ENCODE measurements around the gene LIF.

LIF gene

GRCh38 chr22:30265823-30266444 lies 19.4 kb upstream of the LIF start:
- Histone ChIP-seq H2AFZ (ENCODE audit: low read depth, low read length) (no peak overlapping the region), H3K4me3 (ENCODE audit: low read length) (no peak overlapping the region), H3K36me3 (ENCODE audit: insufficient read depth, low read length) (no peaks in the 10 kb centered on the region), H3K9me3 (ENCODE audit: low read length) (no peaks in the 10 kb centered on the region), H3K4me1 (ENCODE audit: insufficient read depth, low read length) (peaks cover 20% of the 10 kb centered on the region), H3K27me3 (ENCODE audit: insufficient read depth, low read length) (peaks cover 8% of the 10 kb centered on the region)

GRCh38 chr22:30265131-30265720 lies 18.7 kb upstream of the LIF start:
- Histone ChIP-seq H2AFZ (ENCODE audit: low read depth, low read length) (no peak overlapping the region), H3K4me1 (ENCODE audit: insufficient read depth, low read length) (peaks cover 20% of the 10 kb centered on the region), H3K4me3 (ENCODE audit: low read length) (no peak overlapping the region), H3K9me3 (ENCODE audit: low read length) (no peaks in the 10 kb centered on the region), H3K36me3 (ENCODE audit: insufficient read depth, low read length) (no peaks in the 10 kb centered on the region), H3K27me3 (ENCODE audit: insufficient read depth, low read length) (peaks cover 8% of the 10 kb centered on the region)

- Histone ChIP-seq H3K36me3 (ENCODE audit: insufficient read depth, low read length) (no peaks in the 10 kb centered on the region), H3K27me3 (ENCODE audit: insufficient read depth, low read length) (peaks cover 8% of the 10 kb centered on the region), H3K9me3 (ENCODE audit: low read length) (no peaks in the 10 kb centered on the region), H3K4me3 (ENCODE audit: low read length) (no peak overlapping the region), H3K4me1 (ENCODE audit: insufficient read depth, low read length) (peaks cover 20% of the 10 kb centered on the region), H2AFZ (ENCODE audit: low read depth, low read length) (no peak overlapping the region)
Observed at GRCh38 chr22:30263883-30264282, 17.3 kb upstream of the LIF start.

GRCh38 chr22:30262917-30263741 lies 16.6 kb upstream of the LIF start:
- Histone ChIP-seq H3K4me3 (ENCODE audit: low read length) (no peak overlapping the region), H3K36me3 (ENCODE audit: insufficient read depth, low read length) (no peaks in the 10 kb centered on the region), H2AFZ (ENCODE audit: low read depth, low read length) (no peak overlapping the region), H3K9me3 (ENCODE audit: low read length) (no peaks in the 10 kb centered on the region), H3K4me1 (ENCODE audit: insufficient read depth, low read length) (peaks cover 22% of the 10 kb centered on the region), H3K27me3 (ENCODE audit: insufficient read depth, low read length) (peaks cover 8% of the 10 kb centered on the region)

DNA sequence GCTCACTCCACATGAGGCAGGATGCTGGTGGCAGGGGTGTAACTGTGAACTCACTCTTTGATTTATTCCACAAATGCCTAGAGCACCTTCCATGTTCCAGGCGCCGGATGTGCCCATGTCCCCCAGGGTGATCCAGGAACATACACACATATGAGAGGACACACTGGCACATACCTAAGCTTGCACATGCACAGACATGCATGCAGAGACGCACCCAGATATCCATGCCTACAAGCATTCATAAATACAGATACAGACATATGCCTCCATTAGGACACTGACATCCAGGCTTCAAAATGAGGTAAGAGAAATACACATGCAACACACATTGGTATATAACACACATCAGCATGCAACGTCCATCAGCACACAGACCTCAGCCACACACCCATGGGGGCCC lies 15.6 kb upstream of the LIF start:
- Histone ChIP-seq H3K9me3 (ENCODE audit: low read length) (no peaks in the 10 kb centered on the region), H3K4me1 (ENCODE audit: insufficient read depth, low read length) (peaks cover 24% of the 10 kb centered on the region), H3K36me3 (ENCODE audit: insufficient read depth, low read length) (no peaks in the 10 kb centered on the region), H3K27me3 (ENCODE audit: insufficient read depth, low read length) (peaks cover 8% of the 10 kb centered on the region), H3K4me3 (ENCODE audit: low read length) (no peak overlapping the region), H2AFZ (ENCODE audit: low read depth, low read length) (no peak overlapping the region)

DNA sequence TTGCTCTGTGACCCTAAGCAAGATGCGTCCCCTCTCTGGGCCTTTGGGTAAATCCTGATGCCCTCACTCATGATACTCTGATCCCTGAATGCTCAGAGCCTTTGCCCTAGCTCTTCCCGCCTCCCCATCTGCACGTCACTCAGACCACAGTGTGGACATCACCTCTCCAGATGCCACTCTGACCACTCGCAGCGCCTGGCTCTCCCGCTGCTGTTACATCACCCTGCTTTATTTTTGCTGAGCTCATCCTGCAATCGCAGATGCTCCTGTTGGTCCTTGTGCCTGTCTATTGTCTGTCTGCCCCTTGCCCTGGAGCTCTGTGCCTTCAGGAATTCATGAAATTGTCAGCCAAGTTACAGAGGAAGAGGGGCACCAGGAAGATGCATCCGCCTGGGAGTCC lies 14.6 kb upstream of the LIF start:
- H3K4me1 ChIP-seq (ENCODE audit: insufficient read depth, low read length) = peaks cover 28% of the 10 kb centered on the region
- H2AFZ ChIP-seq (ENCODE audit: low read depth, low read length) = no peak overlapping the region
- no peaks in the 10 kb centered on the region for H3K9me3 ChIP-seq (ENCODE audit: low read length)
- no peak overlapping the region for H3K4me3 ChIP-seq (ENCODE audit: low read length)
- no peaks in the 10 kb centered on the region for H3K36me3 ChIP-seq (ENCODE audit: insufficient read depth, low read length)
- H3K27me3 ChIP-seq (ENCODE audit: insufficient read depth, low read length) = peaks cover 8% of the 10 kb centered on the region

- Histone ChIP-seq H3K9me3 (ENCODE audit: low read length) (no peaks in the 10 kb centered on the region), H2AFZ (ENCODE audit: low read depth, low read length) (no peak overlapping the region), H3K27me3 (ENCODE audit: insufficient read depth, low read length) (peaks cover 8% of the 10 kb centered on the region), H3K4me3 (ENCODE audit: low read length) (no peak overlapping the region), H3K4me1 (ENCODE audit: insufficient read depth, low read length) (peaks cover 29% of the 10 kb centered on the region), H3K36me3 (ENCODE audit: insufficient read depth, low read length) (no peaks in the 10 kb centered on the region)
Observed at GRCh38 chr22:30260682-30261081, 14.1 kb upstream of the LIF start.

DNA sequence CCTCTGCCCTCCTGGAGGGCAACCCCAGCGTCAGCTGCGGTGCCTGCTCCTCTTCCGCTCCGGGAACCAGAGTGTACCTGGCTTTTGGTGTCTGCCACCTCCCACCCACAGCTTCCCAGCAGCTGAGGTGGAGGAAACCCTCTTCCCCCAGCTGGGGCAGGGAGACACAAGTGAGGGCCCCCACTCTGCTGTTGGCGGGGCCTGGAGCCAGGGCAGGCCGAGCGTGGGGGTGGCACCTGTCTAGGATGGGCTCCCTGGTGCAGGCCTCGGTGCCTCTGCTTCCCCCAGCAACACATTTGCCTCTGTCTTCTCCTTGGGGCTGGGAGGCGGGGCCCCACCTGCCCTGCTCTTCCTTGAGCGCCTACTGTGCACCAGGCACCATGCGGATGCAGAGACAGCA lies 13.7 kb upstream of the LIF start:
- no peak overlapping the region for H3K4me3 ChIP-seq (ENCODE audit: low read length)
- no peaks in the 10 kb centered on the region for H3K9me3 ChIP-seq (ENCODE audit: low read length)
- peaks cover 8% of the 10 kb centered on the region for H3K27me3 ChIP-seq (ENCODE audit: insufficient read depth, low read length)
- H3K36me3 ChIP-seq (ENCODE audit: insufficient read depth, low read length) = no peaks in the 10 kb centered on the region
- H3K4me1 ChIP-seq (ENCODE audit: insufficient read depth, low read length) = peaks cover 29% of the 10 kb centered on the region
- no peak overlapping the region for H2AFZ ChIP-seq (ENCODE audit: low read depth, low read length)

DNA sequence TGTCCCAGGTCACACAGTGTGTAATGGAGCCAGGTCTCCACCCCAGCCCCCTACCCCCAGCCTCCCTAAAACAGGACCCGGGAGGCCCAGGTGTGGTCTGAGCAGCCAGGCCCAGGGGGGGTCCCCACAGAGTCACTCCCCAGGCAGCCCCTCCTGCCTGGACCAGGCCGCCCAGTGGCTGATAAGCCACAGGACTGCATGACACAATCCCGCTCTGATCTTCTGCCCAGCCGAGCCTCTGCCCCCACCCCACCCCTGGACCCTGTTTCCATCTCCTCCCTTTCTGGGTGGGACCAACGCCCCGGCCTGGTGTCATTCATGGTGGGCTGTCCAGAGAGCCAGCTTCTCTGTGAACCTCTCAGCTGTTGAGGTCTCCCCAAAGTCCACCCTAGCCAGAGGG lies 7.8 kb upstream of the LIF start:
- Histone ChIP-seq H3K36me3 (ENCODE audit: insufficient read depth, low read length) (no peaks in the 10 kb centered on the region), H3K4me1 (ENCODE audit: insufficient read depth, low read length) (peaks cover 40% of the 10 kb centered on the region), H2AFZ (ENCODE audit: low read depth, low read length) (no peak overlapping the region), H3K27me3 (ENCODE audit: insufficient read depth, low read length) (no peaks in the 10 kb centered on the region), H3K4me3 (ENCODE audit: low read length) (no peak overlapping the region), H3K9me3 (ENCODE audit: low read length) (no peaks in the 10 kb centered on the region)

DNA sequence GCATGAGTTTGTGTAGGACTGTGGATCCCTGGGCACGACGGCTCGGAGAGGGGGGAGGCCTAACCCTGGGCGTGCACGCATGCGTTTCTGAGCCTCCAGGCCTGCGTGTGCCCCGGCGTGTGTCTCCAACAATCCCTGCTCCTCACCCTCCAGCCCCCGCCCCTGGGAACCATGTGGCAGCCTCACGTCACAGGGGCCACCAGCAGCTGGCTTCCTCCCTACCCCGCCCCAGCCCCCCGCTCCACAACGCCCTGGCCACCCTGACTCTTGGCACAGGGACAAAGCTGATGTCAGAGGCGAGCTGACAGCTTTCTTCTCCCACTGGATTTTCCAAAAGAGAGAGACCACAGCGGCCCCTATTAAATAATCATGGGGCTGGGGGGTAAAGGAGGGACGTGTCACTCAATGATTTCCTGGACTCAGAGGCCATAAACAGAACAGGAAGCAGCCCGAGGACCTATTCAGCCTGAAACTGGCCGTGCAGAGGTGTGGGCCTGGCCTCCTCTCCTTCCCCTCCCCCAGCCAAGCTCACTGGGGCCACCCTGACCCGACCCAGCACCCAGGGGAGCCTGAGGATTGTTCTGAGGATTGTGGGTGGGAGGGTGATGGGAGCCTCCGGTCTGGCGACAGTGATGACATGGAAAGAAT lies 6.8 kb upstream of the LIF start:
- Histone ChIP-seq H3K4me3 (ENCODE audit: low read length) (no peak overlapping the region), H3K27me3 (ENCODE audit: insufficient read depth, low read length) (no peaks in the 10 kb centered on the region)

GRCh38 chr22:30252411-30253204 lies 6.0 kb upstream of the LIF start:
- Histone ChIP-seq H3K9me3 (ENCODE audit: low read length) (no peaks in the 10 kb centered on the region), H3K4me3 (ENCODE audit: low read length) (no peak overlapping the region), H2AFZ (ENCODE audit: low read depth, low read length) (no peak overlapping the region), H3K36me3 (ENCODE audit: insufficient read depth, low read length) (no peaks in the 10 kb centered on the region), H3K4me1 (ENCODE audit: insufficient read depth, low read length) (peaks cover 44% of the 10 kb centered on the region), H3K27me3 (ENCODE audit: insufficient read depth, low read length) (no peaks in the 10 kb centered on the region)

More for the DNA sequence above, 6.8 kb upstream of the LIF start:
- no peak overlapping the region for H2AFZ ChIP-seq (ENCODE audit: low read depth, low read length)
- H3K9me3 ChIP-seq (ENCODE audit: low read length) = no peaks in the 10 kb centered on the region
- no peaks in the 10 kb centered on the region for H3K36me3 ChIP-seq (ENCODE audit: insufficient read depth, low read length)
- H3K4me1 ChIP-seq (ENCODE audit: insufficient read depth, low read length) = peaks cover 48% of the 10 kb centered on the region

DNA sequence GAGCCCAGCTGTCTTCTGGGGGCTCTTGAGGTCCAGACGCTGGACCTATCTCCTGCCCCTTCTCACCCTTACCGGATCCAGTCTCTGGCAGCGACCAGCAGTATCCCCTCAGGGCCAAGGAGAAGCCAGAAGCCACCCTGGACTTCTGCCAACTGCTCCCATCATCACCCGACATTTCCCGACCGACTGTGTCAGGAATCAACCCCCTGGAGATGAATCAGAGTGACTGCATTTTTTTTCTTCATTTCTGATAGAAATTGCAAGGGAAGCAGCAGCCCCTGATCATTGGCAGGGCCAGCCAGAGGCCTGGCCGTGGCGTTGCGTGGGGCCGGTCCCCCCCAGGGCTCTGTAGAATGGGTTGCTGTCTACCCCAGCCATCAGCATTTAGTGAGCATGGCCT lies 5.2 kb upstream of the LIF start:
- no peaks in the 10 kb centered on the region for H3K27me3 ChIP-seq (ENCODE audit: insufficient read depth, low read length)
- no peak overlapping the region for H3K4me3 ChIP-seq (ENCODE audit: low read length)
- peaks cover 49% of the 10 kb centered on the region for H3K4me1 ChIP-seq (ENCODE audit: insufficient read depth, low read length)
- no peaks in the 10 kb centered on the region for H3K36me3 ChIP-seq (ENCODE audit: insufficient read depth, low read length)
- H3K9me3 ChIP-seq (ENCODE audit: low read length) = no peaks in the 10 kb centered on the region
- H2AFZ ChIP-seq (ENCODE audit: low read depth, low read length) = no peak overlapping the region
